ENCODE measurements around the gene DOCK9. TPM values are rescaled to one million over a fixed set of nuclear protein-coding genes. Genes with fewer than 3 reads are reported as not detected.
A peak's percentile ranks its signal among the peaks of the same experiment; 100 is the strongest.
"Not testable (repeated sequence)": the region's sequence is repeated elsewhere in the genome, so short reads cannot be mapped to it uniquely, and the experiment has no call there.

Gene DOCK9
- total RNA-seq, 1 donor from 2014 or later: 339 TPM

DNA sequence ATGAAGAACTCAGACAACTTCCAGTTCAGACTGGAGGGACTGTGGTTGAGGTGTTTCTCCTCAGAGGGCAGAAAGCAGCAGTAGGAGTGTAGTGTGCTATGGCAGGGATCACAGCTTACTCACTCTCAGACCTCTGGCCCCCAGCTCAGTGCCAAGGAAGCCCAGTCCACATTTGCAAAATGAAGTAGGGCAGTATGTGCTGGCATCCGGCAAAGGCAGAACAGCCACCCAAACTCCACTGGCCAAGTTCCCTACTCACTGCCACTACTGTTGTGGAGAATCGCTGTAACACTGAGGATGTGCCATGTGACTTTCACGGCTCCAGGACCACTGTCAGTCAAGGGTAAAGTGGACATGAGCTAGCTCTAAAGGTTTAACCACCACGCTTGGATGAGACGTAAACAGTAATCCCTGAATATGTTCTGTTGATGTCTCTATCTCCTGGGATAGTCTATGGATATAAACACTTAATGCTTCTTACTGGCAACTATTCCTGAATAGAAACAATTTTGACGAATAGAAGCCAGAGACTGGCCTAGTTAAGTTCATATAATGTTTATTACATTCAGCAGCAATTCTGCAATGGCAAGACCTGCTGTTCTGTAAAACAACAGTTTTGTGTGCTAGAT, 158.4 kb downstream of the DOCK9 start:
- TF ChIP-seq, protein P1, sequence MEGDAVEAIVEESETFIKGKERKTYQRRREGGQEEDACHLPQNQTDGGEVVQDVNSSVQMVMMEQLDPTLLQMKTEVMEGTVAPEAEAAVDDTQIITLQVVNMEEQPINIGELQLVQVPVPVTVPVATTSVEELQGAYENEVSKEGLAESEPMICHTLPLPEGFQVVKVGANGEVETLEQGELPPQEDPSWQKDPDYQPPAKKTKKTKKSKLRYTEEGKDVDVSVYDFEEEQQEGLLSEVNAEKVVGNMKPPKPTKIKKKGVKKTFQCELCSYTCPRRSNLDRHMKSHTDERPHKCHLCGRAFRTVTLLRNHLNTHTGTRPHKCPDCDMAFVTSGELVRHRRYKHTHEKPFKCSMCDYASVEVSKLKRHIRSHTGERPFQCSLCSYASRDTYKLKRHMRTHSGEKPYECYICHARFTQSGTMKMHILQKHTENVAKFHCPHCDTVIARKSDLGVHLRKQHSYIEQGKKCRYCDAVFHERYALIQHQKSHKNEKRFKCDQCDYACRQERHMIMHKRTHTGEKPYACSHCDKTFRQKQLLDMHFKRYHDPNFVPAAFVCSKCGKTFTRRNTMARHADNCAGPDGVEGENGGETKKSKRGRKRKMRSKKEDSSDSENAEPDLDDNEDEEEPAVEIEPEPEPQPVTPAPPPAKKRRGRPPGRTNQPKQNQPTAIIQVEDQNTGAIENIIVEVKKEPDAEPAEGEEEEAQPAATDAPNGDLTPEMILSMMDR (IDR thresholded peaks at IDR 0.05; ENCODE audit: unreplicated experiment): no peak
- Mint-ChIP-seq H3K36me3 (ENCODE audit: low read depth, unreplicated experiment) (peaks cover 55% of the 10 kb centered on the region), H3K9me3 (ENCODE audit: unreplicated experiment) (no peaks in the 10 kb centered on the region), H3K27me3 (ENCODE audit: unreplicated experiment) (no peaks in the 10 kb centered on the region), H3K4me3 (ENCODE audit: unreplicated experiment) (no peak overlapping the region), H3K27ac (ENCODE audit: unreplicated experiment) (no peak overlapping the region), H3K4me1 (ENCODE audit: unreplicated experiment) (peaks cover 13% of the 10 kb centered on the region)
- DNase-seq (ENCODE audit: low spot score): no peak

DNA sequence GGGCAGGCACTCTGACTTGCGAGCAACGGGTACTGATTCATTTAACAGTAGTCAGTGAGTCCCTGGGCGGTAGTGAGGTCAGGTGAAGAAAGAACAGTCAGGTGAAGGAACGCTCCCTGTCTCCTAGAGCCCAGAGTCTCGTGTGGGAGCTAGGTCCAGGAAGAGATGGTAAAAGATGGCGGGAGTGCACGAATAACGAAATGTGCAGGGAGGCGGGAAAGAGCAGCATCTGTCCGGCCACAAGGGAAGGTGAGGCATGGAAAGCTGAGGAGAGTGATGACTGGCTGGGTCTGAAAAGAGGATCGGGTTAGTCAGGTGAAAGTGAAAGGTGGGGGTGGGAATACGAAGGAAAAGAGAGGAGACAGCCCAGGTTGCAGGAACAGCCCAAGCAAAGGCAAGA, 161.5 kb downstream of the DOCK9 start:
- peaks cover 31% of the 10 kb centered on the region for H3K36me3 Mint-ChIP-seq (ENCODE audit: low read depth, unreplicated experiment)
- peak overlapping the region; percentile 32 for H3K4me3 Mint-ChIP-seq (ENCODE audit: unreplicated experiment)
- H3K27ac Mint-ChIP-seq (ENCODE audit: unreplicated experiment): no peak overlapping the region
- TF ChIP-seq, protein P1 (IDR thresholded peaks at IDR 0.05; ENCODE audit: unreplicated experiment): no peak
- H3K27me3 Mint-ChIP-seq (ENCODE audit: unreplicated experiment): no peaks in the 10 kb centered on the region
- no peaks in the 10 kb centered on the region for H3K9me3 Mint-ChIP-seq (ENCODE audit: unreplicated experiment)
- no peak for DNase-seq (ENCODE audit: low spot score)
- peaks cover 1% of the 10 kb centered on the region for H3K4me1 Mint-ChIP-seq (ENCODE audit: unreplicated experiment)

DNA sequence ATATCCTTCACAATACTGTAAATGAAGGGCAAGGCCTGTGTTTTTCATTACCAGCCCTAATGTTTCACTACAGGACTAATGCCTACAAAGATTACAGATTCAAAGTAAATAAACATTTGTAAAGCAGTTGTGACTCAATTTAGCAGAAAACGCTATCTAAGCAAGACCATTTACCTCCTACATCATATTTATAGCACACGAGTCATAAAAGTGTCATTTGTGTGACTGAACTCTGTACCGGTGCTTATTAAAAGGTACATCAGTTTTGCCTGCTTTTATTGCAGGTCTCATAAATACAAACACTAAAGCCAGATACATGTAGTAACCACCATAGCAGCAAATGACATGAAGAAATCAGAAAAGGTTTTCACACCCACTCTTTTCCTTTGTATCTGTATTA, 163.9 kb downstream of the DOCK9 start:
- Mint-ChIP-seq H3K27ac (ENCODE audit: unreplicated experiment) (no peak overlapping the region), H3K4me1 (ENCODE audit: unreplicated experiment) (no peaks in the 10 kb centered on the region), H3K36me3 (ENCODE audit: low read depth, unreplicated experiment) (peaks cover 27% of the 10 kb centered on the region), H3K4me3 (ENCODE audit: unreplicated experiment) (no peak overlapping the region), H3K9me3 (ENCODE audit: unreplicated experiment) (no peaks in the 10 kb centered on the region), H3K27me3 (ENCODE audit: unreplicated experiment) (no peaks in the 10 kb centered on the region)
- TF ChIP-seq, protein P1 (IDR thresholded peaks at IDR 0.05; ENCODE audit: unreplicated experiment): no peak
- DNase-seq (ENCODE audit: low spot score): no peak

DNA sequence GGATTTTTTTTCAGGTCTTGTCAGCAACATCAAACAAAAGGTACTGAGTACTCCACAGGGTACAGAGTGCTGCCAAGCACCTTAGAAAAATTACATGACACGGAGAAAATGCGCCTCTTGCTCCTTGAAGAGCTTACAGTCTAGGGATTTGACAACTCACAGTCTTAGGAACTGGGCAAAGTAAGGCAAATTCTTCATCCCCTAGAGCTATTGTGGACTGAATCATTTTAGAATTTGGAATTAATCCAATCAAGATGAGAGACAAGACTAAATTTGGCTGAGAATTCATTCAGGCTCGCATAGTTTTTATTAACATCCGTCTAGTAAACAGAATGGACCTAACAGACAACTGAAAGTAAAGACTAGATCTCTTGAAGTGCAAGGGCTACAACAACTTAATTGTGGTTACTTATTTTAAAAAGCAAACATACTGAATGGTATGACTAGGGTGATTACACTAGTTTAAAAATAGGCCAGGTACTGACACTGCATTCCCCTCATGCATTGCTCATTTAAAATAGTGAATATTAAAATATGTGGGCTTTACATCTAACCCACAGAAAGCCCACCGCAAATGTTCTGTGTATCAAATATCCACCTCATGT, 165.6 kb downstream of the DOCK9 start:
- H3K4me1 Mint-ChIP-seq (ENCODE audit: unreplicated experiment); H3K27ac Mint-ChIP-seq (ENCODE audit: unreplicated experiment); H3K4me3 Mint-ChIP-seq (ENCODE audit: unreplicated experiment); DNase-seq (ENCODE audit: low spot score); H3K27me3 Mint-ChIP-seq (ENCODE audit: unreplicated experiment); H3K9me3 Mint-ChIP-seq (ENCODE audit: unreplicated experiment): not testable (repeated sequence)
- H3K36me3 Mint-ChIP-seq (ENCODE audit: low read depth, unreplicated experiment): peaks cover 37% of the 10 kb centered on the region

DNA sequence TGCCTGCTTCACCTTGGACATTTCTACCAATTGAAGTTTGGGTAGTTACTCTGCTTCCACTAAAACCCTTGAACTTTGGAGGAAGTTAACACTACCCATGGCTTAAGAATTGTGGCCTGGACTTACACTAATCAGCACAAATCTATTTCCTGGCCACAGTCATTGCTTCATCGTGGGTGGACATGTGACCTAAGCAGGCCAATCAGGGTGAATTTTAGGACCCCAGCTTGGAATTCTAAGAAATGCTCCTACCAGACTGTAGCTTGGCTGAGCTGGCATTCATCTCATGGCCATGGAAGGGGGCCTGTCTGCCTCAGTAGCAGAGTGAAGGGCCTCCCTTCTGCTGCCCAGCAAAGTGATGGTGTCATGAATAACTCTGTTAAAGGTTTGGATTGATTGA, 167.1 kb downstream of the DOCK9 start:
- H3K27me3 Mint-ChIP-seq (ENCODE audit: unreplicated experiment): no peaks in the 10 kb centered on the region
- H3K9me3 Mint-ChIP-seq (ENCODE audit: unreplicated experiment): no peaks in the 10 kb centered on the region
- H3K27ac Mint-ChIP-seq (ENCODE audit: unreplicated experiment): no peak overlapping the region
- H3K4me1 Mint-ChIP-seq (ENCODE audit: unreplicated experiment): no peaks in the 10 kb centered on the region
- no peak overlapping the region for H3K4me3 Mint-ChIP-seq (ENCODE audit: unreplicated experiment)
- peaks cover 31% of the 10 kb centered on the region for H3K36me3 Mint-ChIP-seq (ENCODE audit: low read depth, unreplicated experiment)
- TF ChIP-seq, protein P1 (IDR thresholded peaks at IDR 0.05; ENCODE audit: unreplicated experiment): no peak
- DNase-seq (ENCODE audit: low spot score): no peak

All from endothelial cell (in vitro differentiated cells).